ENCODE results near the gene EHBP1. TPM values are rescaled to one million over a fixed set of nuclear protein-coding genes. Genes with fewer than 3 reads are reported as not detected.

The EHBP1 gene
- total RNA-seq, 1 donor from 2014 or later: 46.5 TPM

GRCh38 chr2:62857139-62857931 lies 151.8 kb downstream of the EHBP1 start:
- no peak for DNase-seq (ENCODE audit: extremely low spot score, unreplicated experiment)
- Mint-ChIP-seq H3K4me3 (ENCODE audit: unreplicated experiment) (no peak overlapping the region), H3K27ac (ENCODE audit: unreplicated experiment) (no peak overlapping the region), H3K4me1 (ENCODE audit: unreplicated experiment) (no peaks in the 10 kb centered on the region), H3K9me3 (ENCODE audit: unreplicated experiment) (peaks cover 7% of the 10 kb centered on the region), H3K36me3 (ENCODE audit: unreplicated experiment) (peaks cover 24% of the 10 kb centered on the region), H3K27me3 (ENCODE audit: unreplicated experiment) (no peaks in the 10 kb centered on the region)
- no peak for TF ChIP-seq CTCF (IDR thresholded peaks at IDR 0.05)

- no peak for DNase-seq (ENCODE audit: extremely low spot score, unreplicated experiment)
- Mint-ChIP-seq H3K4me1 (ENCODE audit: unreplicated experiment) (no peaks in the 10 kb centered on the region), H3K36me3 (ENCODE audit: unreplicated experiment) (peaks cover 21% of the 10 kb centered on the region), H3K27ac (ENCODE audit: unreplicated experiment) (no peak overlapping the region), H3K9me3 (ENCODE audit: unreplicated experiment) (peaks cover 5% of the 10 kb centered on the region), H3K27me3 (ENCODE audit: unreplicated experiment) (no peaks in the 10 kb centered on the region), H3K4me3 (ENCODE audit: unreplicated experiment) (no peak overlapping the region)
- no peak for TF ChIP-seq CTCF (IDR thresholded peaks at IDR 0.05)
Observed at GRCh38 chr2:62858231-62858832, 152.8 kb downstream of the EHBP1 start.

- H3K36me3 Mint-ChIP-seq (ENCODE audit: unreplicated experiment): peaks cover 50% of the 10 kb centered on the region
- no peaks in the 10 kb centered on the region for H3K27me3 Mint-ChIP-seq (ENCODE audit: unreplicated experiment)
- no peak overlapping the region for H3K27ac Mint-ChIP-seq (ENCODE audit: unreplicated experiment)
- no peak for DNase-seq (ENCODE audit: extremely low spot score, unreplicated experiment)
- peaks cover 14% of the 10 kb centered on the region for H3K9me3 Mint-ChIP-seq (ENCODE audit: unreplicated experiment)
- TF ChIP-seq CTCF (IDR thresholded peaks at IDR 0.05): no peak
- no peak overlapping the region for H3K4me3 Mint-ChIP-seq (ENCODE audit: unreplicated experiment)
- H3K4me1 Mint-ChIP-seq (ENCODE audit: unreplicated experiment): no peaks in the 10 kb centered on the region
Observed at GRCh38 chr2:62868947-62869346, 163.4 kb downstream of the EHBP1 start.

- no peak for DNase-seq (ENCODE audit: extremely low spot score, unreplicated experiment)
- no peaks in the 10 kb centered on the region for H3K4me1 Mint-ChIP-seq (ENCODE audit: unreplicated experiment)
Observed at GRCh38 chr2:62870966-62871365, 165.5 kb downstream of the EHBP1 start.

More at GRCh38 chr2:62870966-62871365, 165.5 kb downstream of the EHBP1 start:
- Mint-ChIP-seq H3K27ac (ENCODE audit: unreplicated experiment) (no peak overlapping the region), H3K27me3 (ENCODE audit: unreplicated experiment) (no peaks in the 10 kb centered on the region), H3K4me3 (ENCODE audit: unreplicated experiment) (no peak overlapping the region), H3K36me3 (ENCODE audit: unreplicated experiment) (peaks cover 56% of the 10 kb centered on the region), H3K9me3 (ENCODE audit: unreplicated experiment) (peaks cover 31% of the 10 kb centered on the region)
- no peak for TF ChIP-seq CTCF (IDR thresholded peaks at IDR 0.05)

Measured in osteocyte (in vitro differentiated cells).